HepG2 (cell line): Measurements from ENCODE around the gene ZCCHC24. TPM values are rescaled to one million over a fixed set of nuclear protein-coding genes. Genes with fewer than 3 reads are reported as not detected.

Experiments used
- ATRX ChIP-seq: sonication (generic); formaldehyde crosslinking; IDR thresholded peaks from 2 replicates; pipeline ENCODE4 v1.4.0; 2020; ENCODE audit warnings: missing genetic modification reagents, borderline replicate concordance
- ESRRA ChIP-seq: sonication (generic); formaldehyde crosslinking; IDR thresholded peaks from 2 replicates; pipeline ENCODE4 v1.5.1; 2020; ENCODE audit warnings: mild to moderate bottlenecking, low read depth, missing genetic modification reagents
- GTF2F1 ChIP-seq: fragments of 150-350 bp; IDR thresholded peaks from 2 replicates; pipeline ENCODE4 v1.6.1; 2014; ENCODE audit warnings: low read length
- HMGA1 ChIP-seq: sonication (generic); formaldehyde crosslinking; conservative IDR thresholded peaks from 2 replicates; pipeline ENCODE4 v1.4.0; 2020; ENCODE audit warnings: missing genetic modification reagents
- HOXD1 ChIP-seq: sonication (generic); formaldehyde crosslinking; IDR thresholded peaks from 2 replicates; pipeline ENCODE4 v1.5.0; 2020; ENCODE audit warnings: missing genetic modification reagents
- MED13 ChIP-seq: sonication (generic); formaldehyde crosslinking; IDR thresholded peaks from 2 replicates; pipeline ENCODE4 v1.5.0; 2020; ENCODE audit warnings: missing genetic modification reagents
- NFE2L2 ChIP-seq: fragments of 150-350 bp; IDR thresholded peaks from 2 replicates; pipeline ENCODE4 v1.6.1; 2014; ENCODE audit warnings: low read length
- NFIC ChIP-seq: IDR thresholded peaks from 2 replicates; pipeline ENCODE4 v1.6.1; 2012; ENCODE audit warnings: mild to moderate bottlenecking, low read length, inconsistent platforms
- RFXAP ChIP-seq: sonication (generic); formaldehyde crosslinking; IDR thresholded peaks from 2 replicates; pipeline ENCODE4 v1.4.0; 2020; ENCODE audit warnings: missing genetic modification reagents, borderline replicate concordance
- SALL2 ChIP-seq: sonication (generic); formaldehyde crosslinking; IDR thresholded peaks from 2 replicates; pipeline ENCODE4 v1.8.1; 2023; ENCODE audit warnings: mild to moderate bottlenecking, missing genetic modification reagents, inconsistent platforms
- ZFX ChIP-seq: sonication (generic); formaldehyde crosslinking; IDR thresholded peaks from 2 replicates; pipeline ENCODE4 v1.4.0; 2020; ENCODE audit warnings: mild to moderate bottlenecking, low read depth, missing genetic modification reagents, moderate library complexity
- ZNF12 ChIP-seq: sonication (generic); formaldehyde crosslinking; IDR thresholded peaks from 2 replicates; pipeline ENCODE4 v1.5.0; 2020; ENCODE audit warnings: missing genetic modification reagents
- ZNF484 ChIP-seq: sonication (generic); formaldehyde crosslinking; IDR thresholded peaks from 2 replicates; pipeline ENCODE4 v1.5.1; 2020; ENCODE audit warnings: mild to moderate bottlenecking, low read depth, missing genetic modification reagents, borderline replicate concordance
- ZNF850 ChIP-seq: sonication (generic); formaldehyde crosslinking; conservative IDR thresholded peaks from 2 replicates; pipeline ENCODE4 v1.9.0; 2021; ENCODE audit warnings: mild to moderate bottlenecking, missing genetic modification reagents
- ZSCAN21 ChIP-seq: sonication (generic); formaldehyde crosslinking; IDR thresholded peaks from 2 replicates; pipeline ENCODE4 v1.8.0; 2022; ENCODE audit warnings: mild to moderate bottlenecking, missing genetic modification reagents, moderate library complexity, borderline replicate concordance
- ZSCAN22 ChIP-seq: sonication (generic); formaldehyde crosslinking; IDR thresholded peaks from 2 replicates; pipeline ENCODE4 v1.4.0; 2020; ENCODE audit warnings: mild to moderate bottlenecking, missing genetic modification reagents
- polyA plus RNA-seq, 8 experiments: library from polyadenylated mRNA; depleted of rRNA in 3 of 8; stranded (reverse) in 7 of 8; unstranded in 1 of 8; fragments of >200 nt; fragmentation: Illumina TruSeq in 4 of 8; extraction: Trizol in 4 of 8; gene quantifications; 2 replicates each; pipeline versions ENCODE4 v1.2.1 to v1.2.3, GENCODE V29; 2011 to 2016; ENCODE audit warnings: low read depth in 4 of 8, missing spikeins in 1 of 8, mixed read lengths in 1 of 8; ENCODE audit not compliant: insufficient read depth in 1 of 8
- total RNA-seq, 5 experiments: library from RNA; depleted of rRNA; stranded (reverse); fragments of >200 nt; fragmentation: Illumina TruSeq; extraction: Trizol; gene quantifications; 2 replicates each; pipeline ENCODE4 v1.2.3, GENCODE V29; 2016; ENCODE audit warnings: low read depth in 1 of 5
- TF ChIP-seq, protein P1 (sequence below): sonication (generic); formaldehyde crosslinking; IDR thresholded peaks from 2 replicates; pipeline ENCODE4 v1.5.1; 2020; ENCODE audit warnings: mild to moderate bottlenecking, missing genetic modification reagents, borderline replicate concordance
- TF ChIP-seq, protein P2 (sequence below): sonication (generic); formaldehyde crosslinking; IDR thresholded peaks from 2 replicates; pipeline ENCODE4 v1.4.0; 2020; ENCODE audit warnings: missing genetic modification reagents
- TF ChIP-seq, protein P3 (sequence below): sonication (generic); formaldehyde crosslinking; IDR thresholded peaks from 2 replicates; pipeline ENCODE4 v1.8.0; 2022; ENCODE audit warnings: missing genetic modification reagents, mild to moderate bottlenecking, borderline replicate concordance
- TF ChIP-seq, protein P4 (sequence below): sonication (generic); formaldehyde crosslinking; IDR thresholded peaks from 2 replicates; pipeline ENCODE4 v1.4.0; 2020; ENCODE audit warnings: mild to moderate bottlenecking, missing genetic modification reagents

The ZCCHC24 gene
- total and polyA plus RNA-seq, 2 of the 13 experiments (the other 11 are each of a cell fraction or from before 2014, with no cell fraction given), result 3.1 to 7.9 TPM

DNA sequence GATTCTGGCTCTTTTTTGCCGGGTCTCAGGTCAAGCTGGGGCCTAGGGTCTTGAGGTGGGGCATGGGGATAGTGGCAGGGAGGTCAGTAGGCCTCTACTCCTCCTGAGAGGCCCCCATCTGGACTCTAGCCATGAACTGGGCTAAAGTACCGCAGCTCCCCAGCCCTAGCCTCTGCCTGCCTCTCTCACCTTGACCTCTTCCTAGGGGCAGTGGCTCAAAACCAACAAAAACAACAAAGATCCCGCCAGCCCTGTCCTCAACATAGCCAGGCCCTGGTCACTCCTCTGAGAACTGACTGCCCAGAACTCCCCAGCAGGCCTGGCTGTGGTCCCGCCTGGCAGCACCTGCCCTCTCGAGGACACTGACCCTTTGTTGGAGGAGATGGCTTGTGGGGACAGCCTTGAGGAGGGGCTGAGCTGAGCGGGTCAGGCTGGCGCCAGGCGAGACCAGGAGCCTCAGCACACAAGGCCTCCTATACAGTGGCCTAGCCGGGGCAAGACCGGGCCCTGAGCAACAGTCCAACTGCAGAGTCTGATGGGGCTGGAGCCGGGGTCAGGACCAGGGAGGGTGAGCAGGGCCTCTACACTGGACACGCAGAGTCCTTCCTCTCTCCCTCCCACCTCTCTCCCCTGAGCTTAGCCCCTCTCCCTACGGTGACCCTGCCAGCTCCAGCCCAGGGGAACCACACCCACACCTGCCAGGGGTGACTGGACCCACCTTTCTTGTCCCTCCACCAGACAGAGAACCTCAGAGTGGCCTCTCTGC, 109.8 kb downstream of the ZCCHC24 start (continued):
- TF ChIP-seq, protein P1, sequence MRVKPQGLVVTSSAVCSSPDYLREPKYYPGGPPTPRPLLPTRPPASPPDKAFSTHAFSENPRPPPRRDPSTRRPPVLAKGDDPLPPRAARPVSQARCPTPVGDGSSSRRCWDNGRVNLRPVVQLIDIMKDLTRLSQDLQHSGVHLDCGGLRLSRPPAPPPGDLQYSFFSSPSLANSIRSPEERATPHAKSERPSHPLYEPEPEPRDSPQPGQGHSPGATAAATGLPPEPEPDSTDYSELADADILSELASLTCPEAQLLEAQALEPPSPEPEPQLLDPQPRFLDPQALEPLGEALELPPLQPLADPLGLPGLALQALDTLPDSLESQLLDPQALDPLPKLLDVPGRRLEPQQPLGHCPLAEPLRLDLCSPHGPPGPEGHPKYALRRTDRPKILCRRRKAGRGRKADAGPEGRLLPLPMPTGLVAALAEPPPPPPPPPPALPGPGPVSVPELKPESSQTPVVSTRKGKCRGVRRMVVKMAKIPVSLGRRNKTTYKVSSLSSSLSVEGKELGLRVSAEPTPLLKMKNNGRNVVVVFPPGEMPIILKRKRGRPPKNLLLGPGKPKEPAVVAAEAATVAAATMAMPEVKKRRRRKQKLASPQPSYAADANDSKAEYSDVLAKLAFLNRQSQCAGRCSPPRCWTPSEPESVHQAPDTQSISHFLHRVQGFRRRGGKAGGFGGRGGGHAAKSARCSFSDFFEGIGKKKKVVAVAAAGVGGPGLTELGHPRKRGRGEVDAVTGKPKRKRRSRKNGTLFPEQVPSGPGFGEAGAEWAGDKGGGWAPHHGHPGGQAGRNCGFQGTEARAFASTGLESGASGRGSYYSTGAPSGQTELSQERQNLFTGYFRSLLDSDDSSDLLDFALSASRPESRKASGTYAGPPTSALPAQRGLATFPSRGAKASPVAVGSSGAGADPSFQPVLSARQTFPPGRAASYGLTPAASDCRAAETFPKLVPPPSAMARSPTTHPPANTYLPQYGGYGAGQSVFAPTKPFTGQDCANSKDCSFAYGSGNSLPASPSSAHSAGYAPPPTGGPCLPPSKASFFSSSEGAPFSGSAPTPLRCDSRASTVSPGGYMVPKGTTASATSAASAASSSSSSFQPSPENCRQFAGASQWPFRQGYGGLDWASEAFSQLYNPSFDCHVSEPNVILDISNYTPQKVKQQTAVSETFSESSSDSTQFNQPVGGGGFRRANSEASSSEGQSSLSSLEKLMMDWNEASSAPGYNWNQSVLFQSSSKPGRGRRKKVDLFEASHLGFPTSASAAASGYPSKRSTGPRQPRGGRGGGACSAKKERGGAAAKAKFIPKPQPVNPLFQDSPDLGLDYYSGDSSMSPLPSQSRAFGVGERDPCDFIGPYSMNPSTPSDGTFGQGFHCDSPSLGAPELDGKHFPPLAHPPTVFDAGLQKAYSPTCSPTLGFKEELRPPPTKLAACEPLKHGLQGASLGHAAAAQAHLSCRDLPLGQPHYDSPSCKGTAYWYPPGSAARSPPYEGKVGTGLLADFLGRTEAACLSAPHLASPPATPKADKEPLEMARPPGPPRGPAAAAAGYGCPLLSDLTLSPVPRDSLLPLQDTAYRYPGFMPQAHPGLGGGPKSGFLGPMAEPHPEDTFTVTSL, result peak; percentile 80
- TF ChIP-seq MED13 (CRISPR knock-in tag), result 0 out of 2 replicates have a peak, but pooled peaks have one; percentile 38
- TF ChIP-seq GTF2F1, result no peak
- TF ChIP-seq, protein P2, sequence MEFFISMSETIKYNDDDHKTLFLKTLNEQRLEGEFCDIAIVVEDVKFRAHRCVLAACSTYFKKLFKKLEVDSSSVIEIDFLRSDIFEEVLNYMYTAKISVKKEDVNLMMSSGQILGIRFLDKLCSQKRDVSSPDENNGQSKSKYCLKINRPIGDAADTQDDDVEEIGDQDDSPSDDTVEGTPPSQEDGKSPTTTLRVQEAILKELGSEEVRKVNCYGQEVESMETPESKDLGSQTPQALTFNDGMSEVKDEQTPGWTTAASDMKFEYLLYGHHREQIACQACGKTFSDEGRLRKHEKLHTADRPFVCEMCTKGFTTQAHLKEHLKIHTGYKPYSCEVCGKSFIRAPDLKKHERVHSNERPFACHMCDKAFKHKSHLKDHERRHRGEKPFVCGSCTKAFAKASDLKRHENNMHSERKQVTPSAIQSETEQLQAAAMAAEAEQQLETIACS (CRISPR knock-in tag), result no peak
- no peak; the same call in 1 of the 2 replicates for TF ChIP-seq RFXAP (CRISPR knock-in tag)
- TF ChIP-seq HOXD1 (CRISPR knock-in tag), result no peak; the same call in 1 of the 2 replicates
- TF ChIP-seq ZNF850 (CRISPR knock-in tag), result no peak
- no peak for TF ChIP-seq ZSCAN22
- TF ChIP-seq ZSCAN21 (CRISPR knock-in tag), result peak; percentile 82; the same call in 1 of the 2 replicates
- no peak for TF ChIP-seq SALL2 (CRISPR knock-in tag)
- TF ChIP-seq, protein P3, sequence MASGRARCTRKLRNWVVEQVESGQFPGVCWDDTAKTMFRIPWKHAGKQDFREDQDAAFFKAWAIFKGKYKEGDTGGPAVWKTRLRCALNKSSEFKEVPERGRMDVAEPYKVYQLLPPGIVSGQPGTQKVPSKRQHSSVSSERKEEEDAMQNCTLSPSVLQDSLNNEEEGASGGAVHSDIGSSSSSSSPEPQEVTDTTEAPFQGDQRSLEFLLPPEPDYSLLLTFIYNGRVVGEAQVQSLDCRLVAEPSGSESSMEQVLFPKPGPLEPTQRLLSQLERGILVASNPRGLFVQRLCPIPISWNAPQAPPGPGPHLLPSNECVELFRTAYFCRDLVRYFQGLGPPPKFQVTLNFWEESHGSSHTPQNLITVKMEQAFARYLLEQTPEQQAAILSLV (CRISPR knock-in tag), result no peak
- peak; percentile 98 for TF ChIP-seq ZFX
- no peak for TF ChIP-seq ZNF484 (CRISPR knock-in tag)
- TF ChIP-seq NFIC, result peak; percentile 59; the same call in 1 of the 2 replicates
- peak; percentile 98 for TF ChIP-seq ESRRA
- TF ChIP-seq ZNF12 (CRISPR knock-in tag), result peak; percentile 9
- TF ChIP-seq ATRX (CRISPR knock-in tag), result no peak
- TF ChIP-seq, protein P4, sequence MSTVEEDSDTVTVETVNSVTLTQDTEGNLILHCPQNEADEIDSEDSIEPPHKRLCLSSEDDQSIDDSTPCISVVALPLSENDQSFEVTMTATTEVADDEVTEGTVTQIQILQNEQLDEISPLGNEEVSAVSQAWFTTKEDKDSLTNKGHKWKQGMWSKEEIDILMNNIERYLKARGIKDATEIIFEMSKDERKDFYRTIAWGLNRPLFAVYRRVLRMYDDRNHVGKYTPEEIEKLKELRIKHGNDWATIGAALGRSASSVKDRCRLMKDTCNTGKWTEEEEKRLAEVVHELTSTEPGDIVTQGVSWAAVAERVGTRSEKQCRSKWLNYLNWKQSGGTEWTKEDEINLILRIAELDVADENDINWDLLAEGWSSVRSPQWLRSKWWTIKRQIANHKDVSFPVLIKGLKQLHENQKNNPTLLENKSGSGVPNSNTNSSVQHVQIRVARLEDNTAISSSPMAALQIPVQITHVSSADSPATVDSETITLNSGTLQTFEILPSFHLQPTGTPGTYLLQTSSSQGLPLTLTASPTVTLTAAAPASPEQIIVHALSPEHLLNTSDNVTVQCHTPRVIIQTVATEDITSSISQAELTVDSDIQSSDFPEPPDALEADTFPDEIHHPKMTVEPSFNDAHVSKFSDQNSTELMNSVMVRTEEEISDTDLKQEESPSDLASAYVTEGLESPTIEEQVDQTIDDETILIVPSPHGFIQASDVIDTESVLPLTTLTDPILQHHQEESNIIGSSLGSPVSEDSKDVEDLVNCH (CRISPR knock-in tag), result no peak
- TF ChIP-seq HMGA1 (CRISPR knock-in tag), result no peak
- no peak for TF ChIP-seq NFE2L2
